HG03108 (cell line): ENCODE measurements around the gene TRAPPC3.

Experiments used
- ATAC-seq: cut with Tn5 transposase; IDR thresholded peaks from one replicate; pipeline ENCODE4 v1.9.1; 2021; ENCODE audit warnings: moderate library complexity; ENCODE audit not compliant: unreplicated experiment

Gene TRAPPC3

DNA sequence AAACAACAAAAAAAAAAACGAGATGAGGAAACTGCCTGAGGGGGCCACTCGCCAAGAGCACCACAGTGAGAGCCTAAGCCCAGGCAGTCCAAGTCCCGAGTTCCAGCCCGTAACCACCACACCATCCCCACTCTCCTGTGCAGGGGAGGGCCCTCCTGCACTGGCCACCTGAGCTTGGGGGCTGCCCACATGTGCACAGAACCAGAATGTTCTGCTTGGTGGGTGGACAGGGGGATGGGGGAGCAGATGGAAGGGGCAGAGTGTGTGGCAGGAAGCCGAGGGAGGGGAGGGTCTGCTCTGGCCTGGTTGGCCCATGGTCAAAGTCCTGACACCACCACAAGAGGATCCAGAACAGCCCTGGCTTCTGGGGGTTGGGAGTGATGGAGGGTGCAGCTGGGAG is 43.0 kb downstream of the TRAPPC3 start:
- ATAC-seq, result no peak

DNA sequence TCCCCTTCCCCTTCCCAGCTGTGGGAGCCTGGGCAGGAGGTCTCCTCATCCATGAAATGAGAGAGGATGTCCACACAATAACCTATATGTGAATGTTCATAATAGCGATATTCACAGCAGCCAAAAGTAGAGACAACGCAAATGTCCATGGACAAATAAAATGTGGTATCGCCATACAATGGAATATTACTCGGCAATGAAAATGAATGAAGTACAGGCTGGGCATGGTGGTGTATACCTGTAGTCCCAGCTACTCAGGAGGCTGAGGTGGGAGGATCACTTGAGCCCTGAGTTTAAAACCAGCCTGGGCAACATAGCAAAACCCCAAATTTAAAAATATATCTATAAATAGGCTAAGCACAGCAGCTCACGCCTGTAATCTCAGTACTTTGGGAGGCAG is 47.7 kb downstream of the TRAPPC3 start:
- ATAC-seq, result no peak

DNA sequence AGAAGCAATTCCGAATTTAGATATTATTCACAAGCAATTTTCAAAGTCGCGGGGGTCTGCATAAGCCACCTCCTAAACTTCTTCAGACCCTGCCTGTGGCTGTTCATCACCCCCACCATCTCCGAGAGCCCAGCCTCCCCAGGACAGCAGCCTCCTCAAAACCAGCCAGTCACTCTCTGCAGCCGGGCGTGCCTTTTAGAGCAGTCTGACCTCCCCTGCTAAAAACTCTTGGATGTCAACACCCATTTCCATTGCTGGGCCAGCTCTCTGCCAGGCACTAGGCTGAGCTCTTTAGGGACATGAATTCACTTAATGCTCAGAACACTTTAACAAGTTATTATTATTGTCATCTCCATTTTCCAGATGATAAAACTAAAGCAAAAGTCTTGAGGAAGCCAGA is 48.9 kb downstream of the TRAPPC3 start:
- no peak for ATAC-seq

DNA sequence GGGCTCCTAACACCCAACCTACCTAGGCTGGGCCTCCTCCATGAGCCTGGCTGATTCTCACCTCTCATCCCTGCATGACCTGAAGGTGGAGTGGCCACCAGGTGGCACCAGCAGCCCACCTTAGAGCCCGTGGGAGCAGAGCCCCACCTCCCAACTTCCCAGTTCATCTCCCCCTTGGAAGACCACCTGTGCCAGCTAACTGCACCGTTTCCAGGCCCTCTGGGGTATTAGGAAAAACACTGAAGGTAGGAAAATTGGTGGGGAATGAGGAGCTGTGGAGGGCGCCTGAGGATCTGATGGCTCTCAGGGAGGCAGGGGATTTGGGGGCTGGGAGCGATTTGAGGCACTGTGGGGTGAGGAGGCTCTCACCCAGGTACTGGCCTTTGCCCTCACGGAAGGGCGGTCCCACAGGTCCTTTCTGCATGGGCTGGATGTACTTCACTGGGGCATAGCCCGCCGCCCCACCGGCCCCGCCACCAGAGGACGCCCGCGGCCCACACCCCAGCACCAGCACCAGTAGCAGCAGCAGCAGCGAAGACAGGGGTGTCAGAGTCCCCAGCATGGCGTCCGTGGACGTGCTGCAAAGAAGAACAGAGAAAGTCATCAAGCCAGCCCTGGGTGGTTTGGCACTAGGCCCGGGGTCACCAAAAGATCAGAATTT is 49.5 kb downstream of the TRAPPC3 start:
- no peak for ATAC-seq

DNA sequence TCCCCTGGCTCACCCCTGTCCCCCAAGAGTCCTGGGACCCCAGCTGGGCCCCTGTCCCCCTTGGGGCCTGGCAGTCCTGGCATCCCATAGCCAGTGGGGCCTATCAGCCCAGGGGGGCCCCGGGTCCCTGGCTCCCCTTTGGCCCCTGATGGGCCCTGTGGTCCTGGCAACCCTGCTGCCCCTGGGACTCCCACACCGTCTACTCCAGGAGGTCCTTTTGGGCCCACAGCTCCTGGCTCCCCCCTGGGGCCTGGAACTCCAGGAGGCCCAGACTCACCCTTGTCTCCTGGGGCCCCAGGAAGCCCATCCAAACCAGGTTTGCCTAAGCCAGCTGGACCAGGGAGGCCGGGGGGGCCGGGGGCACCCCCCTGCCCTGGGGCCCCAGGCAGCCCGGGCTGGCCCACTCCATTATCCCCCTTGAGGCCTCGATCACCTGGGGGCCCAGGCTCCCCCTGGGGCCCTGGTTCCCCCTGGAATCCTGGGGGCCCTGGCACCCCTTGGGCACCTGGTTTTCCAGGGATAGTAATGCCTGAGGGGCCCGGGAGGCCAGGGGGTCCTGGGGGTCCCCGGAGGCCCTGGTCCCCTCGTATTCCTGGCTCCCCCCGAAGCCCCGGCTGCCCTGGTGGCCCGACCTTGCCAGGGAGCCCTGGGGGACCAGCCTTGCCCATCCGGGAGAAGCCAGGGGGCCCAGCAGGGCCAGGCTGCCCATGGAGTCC is 50.5 kb downstream of the TRAPPC3 start:
- ATAC-seq, result no peak

DNA sequence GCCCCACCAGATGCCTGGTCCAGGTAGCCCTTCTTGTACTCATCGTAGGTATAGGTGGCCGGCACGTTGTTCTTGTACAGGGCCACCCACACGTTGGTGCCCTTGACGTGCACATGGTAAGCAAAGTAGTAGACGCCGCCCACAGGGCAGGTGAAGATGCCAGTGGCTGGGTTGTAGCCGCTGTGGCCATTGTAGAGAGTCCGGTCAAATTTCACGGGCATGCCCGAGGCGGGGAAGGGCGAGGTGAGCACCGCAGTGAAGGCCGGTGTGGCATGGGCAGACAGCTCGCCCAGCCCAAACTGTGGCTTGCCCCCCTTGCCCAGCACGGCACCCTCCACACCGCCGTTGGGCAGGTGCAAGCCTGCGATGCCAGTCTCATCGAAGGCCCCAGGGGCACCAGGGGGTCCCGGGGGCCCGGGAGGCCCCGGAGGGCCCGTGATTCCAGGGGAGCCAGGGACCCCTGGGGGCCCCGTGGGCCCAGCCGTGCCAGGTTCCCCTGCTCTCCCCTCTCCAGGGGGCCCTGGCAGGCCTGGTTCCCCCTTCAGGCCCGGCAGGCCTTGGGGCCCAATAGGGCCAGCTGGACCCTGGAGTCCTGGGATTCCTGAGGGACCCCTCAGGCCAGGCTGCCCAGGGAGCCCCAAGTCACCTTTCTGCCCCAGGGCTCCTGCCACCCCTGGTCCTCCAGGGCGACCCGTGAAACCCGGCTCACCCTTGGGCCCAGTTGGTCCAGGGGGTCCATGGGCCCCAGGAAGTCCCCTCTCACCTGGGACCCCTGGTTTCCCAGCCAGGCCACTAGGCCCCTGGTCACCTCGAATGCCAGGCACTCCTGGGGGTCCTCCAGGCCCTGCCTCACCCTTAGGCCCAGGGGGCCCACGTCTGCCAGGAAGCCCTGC is 51.3 kb downstream of the TRAPPC3 start:
- no peak for ATAC-seq

DNA sequence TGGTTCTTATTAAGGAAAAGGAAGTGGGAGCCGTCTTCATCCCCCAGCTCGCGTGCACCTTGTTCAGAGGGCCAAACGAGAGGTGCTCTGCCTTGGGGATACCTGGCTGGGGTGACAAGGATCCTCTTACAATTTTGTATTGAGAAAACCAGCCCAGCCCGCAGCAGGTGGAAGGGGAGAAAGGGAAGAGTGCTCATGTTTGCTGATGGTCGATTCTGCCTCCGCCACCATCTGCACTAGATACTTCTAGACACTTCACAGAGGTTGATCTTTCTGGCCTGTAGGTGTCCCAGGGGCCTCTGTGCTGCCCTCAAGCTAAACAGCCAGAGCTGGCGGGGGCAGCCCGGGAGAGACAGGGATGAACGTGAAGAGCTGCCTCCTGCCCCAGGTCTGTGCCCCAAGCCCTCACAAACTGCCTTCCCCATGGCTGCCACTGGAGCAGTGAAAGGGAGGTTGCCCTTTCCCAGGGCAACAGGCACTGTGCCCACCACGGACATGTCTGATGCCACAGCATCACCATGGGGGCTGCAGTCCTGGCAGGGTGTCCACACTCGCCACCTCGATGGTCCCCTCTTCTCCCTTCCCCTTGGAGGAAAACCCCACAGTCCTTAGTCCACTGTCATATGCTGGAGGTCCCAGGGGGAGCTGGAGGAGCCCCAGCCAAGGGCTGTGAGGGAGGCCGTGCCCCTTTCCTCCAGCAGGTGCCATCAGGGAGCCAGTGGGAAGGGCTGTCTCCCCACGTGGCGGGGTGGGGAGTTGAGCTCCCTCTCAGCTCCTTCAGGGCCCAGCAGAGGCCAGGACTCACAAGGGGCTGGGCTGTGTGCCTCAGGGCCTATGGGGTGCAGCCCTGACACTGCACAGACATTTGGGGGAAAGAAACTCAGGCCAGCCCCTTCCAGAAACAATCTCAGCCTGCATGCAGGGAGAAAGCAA is 52.5 kb downstream of the TRAPPC3 start:
- ATAC-seq, result no peak

DNA sequence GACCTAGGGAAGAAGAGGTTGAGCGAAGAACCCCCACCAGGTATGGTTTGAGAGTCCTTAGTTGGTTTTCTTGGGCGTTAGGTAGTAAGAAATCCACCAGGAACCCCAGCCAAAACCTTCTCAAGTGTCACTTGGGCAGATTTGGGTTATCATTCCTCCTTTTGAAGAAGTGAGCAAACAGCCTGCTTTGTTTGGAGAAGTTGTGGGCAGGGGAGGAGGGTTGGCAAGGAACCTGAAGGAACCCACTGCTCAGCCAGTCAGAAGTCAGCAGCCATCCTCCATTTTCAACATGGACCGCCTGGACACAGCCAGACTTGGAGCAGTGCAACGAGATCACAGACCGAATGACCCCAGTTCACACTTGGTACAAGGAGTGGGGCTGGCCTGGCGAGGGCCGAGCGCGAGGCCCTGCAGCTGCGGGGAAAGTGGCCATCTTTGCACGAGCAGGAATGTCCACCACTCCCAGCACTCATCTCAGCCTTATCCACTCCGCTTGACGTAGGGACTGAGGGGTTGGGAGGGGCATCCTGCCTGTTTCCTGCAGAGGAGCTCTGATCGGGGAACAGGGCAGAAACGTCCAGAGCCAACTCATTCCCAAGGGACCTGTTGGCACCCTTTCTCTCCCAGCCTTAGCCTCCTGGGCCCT is 53.4 kb downstream of the TRAPPC3 start:
- ATAC-seq, result no peak

DNA sequence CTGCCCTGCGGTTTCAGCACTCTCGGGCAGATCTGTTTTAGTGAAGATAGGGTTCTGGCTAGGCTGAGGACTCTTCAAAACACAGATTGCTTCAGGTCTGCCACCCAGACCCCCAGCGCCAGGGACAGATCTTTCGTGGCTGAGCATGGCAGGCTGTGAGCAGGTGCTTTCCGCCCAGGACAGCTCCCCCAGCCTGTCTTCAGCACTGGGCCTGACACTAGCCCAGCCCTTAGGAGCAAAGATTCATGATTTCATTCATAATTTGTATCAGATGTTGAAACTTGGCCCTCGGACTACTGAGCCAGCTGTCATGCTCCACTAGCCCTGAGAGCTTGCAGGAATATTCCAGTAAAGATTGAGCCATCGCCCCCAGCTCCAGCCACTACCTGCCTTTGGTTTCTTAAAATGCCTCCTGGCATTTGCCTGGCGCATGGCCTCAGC is 54.6 kb downstream of the TRAPPC3 start:
- no peak for ATAC-seq

DNA sequence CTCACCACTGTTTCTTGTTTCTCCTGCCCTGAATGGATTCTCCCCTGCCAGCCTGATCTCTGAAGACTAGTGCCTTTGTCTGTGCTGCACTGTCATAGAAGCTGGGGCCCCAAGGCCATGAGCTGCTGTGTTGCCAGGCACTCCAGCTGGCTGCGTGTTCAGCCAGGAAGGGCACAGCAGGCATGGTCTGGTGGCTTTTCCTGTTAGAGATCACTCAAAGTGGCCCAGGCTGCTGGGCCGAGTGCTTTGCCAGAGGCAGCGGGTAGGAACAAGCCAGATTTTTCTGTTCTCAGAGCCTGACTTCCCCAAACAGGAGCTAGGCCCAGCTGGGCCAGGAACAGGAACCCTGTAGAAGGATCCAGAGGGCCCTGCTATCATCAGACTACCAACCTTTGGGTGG is 55.4 kb downstream of the TRAPPC3 start:
- no peak for ATAC-seq

DNA sequence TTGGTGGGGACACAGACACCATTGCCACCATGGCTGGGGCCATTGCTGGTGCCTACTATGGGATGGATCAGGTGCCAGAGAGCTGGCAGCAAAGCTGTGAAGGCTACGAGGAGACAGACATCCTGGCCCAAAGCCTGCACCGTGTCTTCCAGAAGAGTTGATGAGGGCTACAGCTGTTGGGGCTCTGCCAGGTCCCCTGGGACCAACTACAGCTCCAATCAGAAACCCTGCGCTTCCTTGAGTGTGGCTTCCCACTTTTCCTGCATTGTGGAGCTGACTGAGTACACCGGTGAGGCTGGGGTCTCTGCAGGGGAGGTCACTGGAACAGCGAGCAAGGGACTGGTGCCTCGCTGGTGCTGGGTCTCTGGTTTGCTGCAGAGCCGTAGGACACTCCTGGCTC is 56.1 kb downstream of the TRAPPC3 start:
- no peak for ATAC-seq

DNA sequence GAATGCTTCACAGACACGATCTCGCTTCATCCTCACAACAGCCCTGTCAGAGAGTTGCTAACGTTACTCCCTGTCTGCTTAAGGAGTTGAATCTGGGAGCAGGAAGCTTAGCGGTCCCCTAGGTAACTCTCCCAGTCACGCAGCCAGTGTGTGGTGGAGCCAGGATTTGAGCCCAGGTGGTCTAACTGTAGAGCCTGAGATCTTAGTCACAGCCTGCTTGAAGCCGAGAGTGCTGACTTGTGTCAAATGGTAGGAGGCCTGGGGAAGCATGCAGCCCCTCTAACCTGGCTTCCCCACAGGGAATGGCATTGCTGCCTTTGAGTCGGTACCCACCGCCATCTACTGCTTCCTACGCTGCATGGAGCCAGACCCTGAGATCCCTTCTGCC is 56.5 kb downstream of the TRAPPC3 start:
- no peak for ATAC-seq

DNA sequence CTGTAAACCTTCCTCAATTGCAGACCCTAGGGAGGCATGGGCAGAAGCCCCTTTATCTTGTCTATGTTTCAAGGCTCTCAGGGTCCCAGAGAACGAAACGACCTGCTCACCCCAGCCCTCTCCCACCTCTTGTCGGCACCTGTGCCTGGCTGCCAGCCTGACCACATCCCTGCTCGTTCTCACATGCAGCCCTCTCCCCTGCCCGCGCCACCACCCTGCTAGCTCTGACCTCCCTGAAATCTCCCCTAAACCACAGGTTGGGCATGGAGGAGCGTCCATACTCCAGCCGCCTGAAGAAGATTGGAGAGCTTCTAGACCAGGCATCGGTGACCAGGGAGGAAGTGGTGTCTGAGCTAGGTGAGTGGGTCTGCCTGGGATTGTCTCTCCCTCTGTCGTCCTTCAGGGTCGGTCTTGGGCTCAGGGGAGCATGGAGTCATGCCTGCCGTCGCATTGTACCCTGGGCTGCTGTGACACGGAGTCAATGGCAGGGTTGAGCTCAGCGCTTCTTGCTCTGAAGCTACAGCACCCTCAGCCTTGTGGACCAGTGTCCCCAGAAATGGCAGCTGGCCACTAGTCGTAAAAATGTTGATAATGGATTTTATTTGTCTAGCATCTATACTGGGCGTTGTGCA is 57.0 kb downstream of the TRAPPC3 start:
- no peak for ATAC-seq

DNA sequence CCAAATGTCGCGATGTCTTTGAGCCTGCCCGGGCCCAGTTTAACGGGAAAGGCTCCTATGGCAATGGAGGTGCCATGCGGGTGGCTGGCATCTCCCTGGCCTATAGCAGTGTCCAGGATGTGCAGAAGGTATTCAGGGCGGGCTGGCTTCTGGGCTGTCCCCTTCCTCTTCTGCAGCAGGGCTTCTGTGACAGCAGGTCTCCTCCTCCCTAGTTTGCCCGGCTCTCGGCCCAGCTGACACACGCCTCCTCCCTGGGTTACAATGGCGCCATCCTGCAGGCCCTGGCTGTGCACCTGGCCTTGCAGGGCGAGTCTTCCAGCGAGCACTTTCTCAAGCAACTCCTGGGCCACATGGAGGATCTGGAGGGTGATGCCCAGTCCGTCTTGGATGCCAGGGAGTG is 57.6 kb downstream of the TRAPPC3 start:
- no peak for ATAC-seq

DNA sequence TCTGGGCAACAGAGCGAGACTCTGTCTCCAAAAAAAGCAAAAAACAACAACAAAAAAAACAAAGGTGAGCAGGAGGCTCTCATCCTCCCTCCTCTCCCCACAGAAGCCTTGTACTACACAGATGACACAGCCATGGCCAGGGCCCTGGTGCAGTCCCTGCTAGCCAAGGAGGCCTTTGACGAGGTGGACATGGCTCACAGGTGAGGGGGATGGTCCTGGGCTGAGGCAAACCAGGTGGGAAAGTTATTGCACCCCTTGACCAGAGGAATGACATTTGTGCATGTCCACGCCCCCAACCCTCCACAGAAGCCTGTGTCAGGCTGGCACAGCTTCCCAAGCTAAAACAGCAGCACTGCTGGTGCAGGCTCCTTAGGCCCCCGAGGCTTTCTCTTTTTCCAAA is 58.1 kb downstream of the TRAPPC3 start:
- no peak for ATAC-seq

DNA sequence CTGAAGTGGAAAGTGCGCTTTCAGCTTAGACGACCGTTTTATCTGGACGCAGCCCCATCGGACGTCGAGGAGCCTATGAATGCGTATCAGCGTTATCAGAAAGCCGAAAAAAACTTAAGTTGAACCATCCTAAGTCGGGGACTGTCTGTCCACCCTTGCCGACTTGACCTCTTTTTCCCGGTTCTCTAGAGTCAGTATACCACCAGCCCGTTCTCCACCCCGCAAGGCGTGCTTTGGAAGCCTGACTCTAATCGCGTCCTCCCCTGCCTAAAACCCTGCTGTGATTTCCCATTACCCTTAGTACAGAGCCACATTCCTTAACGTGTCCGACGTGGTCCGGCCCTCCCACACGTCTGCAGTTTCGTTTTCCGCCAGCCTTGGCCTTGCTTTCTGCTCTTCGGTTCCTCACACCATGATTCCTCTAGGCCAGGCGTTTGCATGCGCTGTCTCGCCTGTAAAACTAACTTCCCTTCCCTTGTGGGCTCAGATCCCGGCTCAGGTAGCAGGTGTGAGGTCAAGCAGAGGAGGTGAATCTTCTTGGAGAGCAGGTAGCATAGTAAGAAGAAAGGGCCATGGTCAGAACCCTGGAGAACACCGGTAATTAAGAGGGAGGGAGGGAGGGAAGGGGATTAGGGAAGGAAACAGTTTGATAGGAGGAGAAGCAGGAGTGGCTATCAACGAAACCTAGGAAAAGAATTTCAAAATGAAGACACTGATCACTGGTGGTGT is 59.7 kb downstream of the TRAPPC3 start:
- no peak for ATAC-seq

DNA sequence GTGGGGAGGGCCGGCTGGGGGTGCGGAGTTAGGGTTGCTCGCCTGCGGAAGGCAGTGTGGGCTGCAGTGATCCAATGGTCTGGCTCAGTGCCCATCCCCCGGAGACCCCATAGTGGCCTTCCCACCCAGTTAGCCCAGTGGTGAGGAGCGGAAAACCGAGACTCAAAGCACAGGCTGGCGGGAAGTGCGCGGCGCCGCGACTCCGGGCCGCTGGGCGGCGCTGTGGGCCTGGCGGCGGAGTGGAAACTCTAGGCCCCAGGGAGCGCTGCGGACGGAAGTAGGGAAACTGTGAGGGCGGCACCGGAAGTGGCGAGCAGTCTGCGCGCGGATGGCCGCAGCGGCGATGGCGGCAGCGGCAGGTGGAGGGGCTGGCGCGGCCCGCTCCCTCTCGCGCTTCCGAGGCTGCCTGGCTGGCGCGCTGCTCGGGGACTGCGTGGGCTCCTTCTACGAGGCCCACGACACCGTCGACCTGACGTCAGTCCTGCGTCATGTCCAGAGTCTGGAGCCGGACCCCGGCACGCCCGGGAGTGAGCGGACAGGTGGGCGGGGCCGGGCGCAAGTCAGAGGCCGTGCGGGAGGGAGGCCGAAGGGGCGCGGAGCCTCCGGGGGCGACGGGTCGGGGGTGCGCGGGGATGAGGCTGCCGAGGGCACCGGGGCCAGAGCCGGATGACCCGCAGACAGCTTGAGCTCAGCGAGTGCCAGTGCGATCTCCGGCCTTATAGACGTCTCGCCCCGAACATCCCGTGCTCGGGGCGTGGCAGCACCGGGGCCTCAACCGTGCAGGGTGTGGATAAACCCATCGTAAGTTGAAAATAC is 60.5 kb downstream of the TRAPPC3 start, which contains the start of gene ADPRS:
TSS of gene ADPRS (plus strand) at position 316 of the 816 bp plus-strand sequence. CDS start at position 329, 13 bp downstream.
- peak; percentile 67 for ATAC-seq

DNA sequence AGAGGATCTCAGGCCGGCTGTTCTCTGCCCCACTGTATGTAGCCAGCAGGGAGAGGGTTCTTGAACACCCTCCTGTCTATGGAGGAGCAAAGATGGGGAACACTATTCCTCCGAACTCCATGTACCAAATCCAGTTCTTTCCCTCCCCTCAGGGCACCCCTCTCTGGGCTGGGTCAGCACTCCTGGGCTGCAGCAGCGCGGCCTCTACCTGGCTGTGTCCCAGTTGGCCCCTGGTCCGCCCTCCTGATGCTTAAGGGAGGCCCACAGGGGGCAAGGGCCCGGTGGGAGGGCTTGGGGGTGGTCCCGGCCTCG is 61.1 kb downstream of the TRAPPC3 start:
- ATAC-seq, result no peak
